Hematopoietic multipotent progenitor cell treated with erythropoietin and hydrocortisone succinate and interleukin-3 and kit ligand, for 15 days (in vitro differentiated cells): Measurements from ENCODE around the gene SUCLG2.

ENCODE experiments used
- DNase-seq: peaks from one replicate; pipeline ENCODE4 v3.0.0-alpha.2; 2015; ENCODE audit warnings: low spot score

The SUCLG2 gene

DNA sequence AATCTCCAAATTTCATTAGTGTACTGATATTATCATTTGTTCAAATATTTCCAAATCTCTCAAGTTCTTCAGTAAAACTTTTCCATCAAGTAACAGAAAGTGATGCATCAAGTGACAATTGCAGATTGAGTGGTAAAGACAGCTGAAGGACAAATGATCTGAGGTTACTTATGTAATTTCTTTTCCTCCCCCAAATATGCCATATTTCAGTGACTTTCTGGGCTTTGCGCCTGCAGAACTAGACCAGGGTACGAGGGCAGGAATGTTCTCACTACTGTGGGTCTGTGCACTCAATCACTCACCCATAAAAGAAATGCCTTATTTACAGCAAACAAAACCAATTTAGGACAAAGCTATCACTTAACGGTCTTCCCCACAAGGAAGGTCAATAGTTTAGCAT, 4.7 kb downstream of the SUCLG2 start:
- no peak for DNase-seq

DNA sequence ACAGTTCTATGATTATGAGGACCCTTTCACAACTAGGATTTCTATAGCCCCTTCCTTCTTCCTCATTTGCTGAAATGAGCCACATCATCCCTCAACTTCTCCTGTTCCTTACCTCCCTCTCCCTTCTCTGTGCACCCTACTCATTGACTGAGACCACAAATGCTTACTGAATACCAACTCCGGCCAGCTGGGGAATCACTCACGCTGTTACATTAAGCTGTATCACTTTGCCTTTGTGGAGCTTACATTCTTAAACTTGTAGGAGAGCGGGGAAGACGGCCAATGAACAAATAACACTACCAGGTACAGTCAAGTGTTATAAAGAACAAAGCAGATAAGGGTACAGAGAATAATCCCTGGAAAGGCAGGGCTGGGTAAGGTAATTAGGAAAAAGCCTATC, 5.7 kb downstream of the SUCLG2 start:
- DNase-seq: no peak

DNA sequence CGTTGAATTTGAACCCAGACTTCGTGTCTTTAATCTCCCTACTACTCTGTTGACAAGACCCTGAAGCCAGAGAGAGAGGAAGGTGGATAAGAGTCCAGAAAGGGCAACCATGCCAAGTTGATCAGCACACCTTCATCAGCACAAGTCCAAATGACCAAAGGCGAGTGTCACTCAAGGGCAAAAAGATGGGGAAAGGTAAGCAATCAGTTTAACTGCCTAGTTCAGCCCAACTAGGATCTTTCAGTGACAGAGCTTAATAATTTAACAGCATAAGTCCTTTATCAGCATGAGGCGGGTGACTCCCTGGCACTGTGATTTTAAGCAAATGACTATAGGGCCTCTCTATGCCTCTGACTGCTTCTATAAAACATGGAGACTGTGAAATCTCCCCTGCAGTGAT, 6.2 kb downstream of the SUCLG2 start:
- no peak for DNase-seq

DNA sequence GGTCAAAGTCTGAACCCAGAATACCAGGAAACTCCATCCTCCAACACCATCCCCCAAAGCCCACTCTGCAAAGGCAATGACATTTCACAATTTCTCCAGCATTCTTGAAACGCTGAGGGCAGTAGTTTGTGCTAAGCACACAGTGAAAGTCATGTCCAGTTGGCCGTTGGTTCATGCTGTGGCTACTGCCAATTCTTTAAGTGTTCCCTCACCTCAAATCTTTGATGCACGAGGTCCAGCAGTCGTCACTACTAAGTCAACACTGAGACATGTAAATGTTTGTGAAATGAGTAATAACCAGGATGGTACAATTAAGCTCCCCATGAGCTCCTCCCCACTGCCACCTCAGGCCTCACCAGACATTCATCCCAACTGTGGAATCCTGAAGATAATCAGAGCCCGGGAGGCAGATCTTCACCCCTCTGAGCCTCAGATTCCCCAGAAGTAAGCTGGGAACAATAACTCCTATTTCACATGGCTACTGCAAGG, 7.0 kb downstream of the SUCLG2 start:
- DNase-seq: no peak

DNA sequence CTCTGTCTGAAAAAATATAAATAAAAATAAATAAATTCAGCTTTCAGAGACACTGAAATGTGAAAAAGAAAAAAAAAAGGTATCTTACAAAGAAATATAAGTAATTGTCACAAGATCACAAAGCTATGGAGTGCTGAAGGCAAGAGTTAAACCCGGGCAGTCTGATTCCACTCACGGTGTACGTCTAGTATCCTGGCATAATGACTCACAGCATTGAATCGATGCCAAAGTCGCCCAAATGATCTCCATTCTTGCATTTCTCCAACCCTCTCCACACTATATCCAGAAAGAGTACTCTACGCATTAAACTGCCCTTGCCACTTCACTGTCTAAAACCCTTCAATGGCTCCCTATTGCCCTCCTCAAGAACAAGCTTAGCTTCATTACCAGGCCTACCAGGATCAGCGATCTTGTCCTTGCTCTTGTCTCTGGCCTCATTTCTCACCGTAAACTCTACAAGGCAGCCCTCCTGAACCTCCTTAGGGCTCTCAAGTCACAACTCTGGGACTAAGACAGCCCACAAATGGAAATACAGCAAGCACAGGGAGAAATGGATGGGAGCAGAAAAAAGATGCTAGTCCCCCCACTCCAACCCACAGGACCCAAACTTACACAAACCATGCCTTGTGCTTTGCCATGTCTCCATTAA, 7.7 kb downstream of the SUCLG2 start:
- no peak for DNase-seq

DNA sequence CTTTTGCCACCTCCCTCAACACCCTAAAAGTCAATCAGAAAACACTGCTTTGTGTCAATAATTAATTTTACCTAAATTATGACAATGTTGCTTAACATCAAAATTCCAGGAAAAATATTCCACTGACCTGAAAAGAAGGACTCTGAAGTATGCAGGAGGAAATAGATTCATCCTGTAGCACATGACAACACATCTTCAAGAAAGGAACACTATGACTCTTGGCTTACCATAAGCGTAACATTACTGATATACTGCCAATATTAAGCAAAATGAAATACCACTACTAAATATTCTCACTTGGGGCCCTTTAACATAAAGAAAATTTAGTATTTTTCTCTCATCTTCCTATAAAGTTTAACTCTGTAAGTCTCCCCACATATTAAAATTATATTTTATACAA, 9.6 kb downstream of the SUCLG2 start:
- no peak for DNase-seq

DNA sequence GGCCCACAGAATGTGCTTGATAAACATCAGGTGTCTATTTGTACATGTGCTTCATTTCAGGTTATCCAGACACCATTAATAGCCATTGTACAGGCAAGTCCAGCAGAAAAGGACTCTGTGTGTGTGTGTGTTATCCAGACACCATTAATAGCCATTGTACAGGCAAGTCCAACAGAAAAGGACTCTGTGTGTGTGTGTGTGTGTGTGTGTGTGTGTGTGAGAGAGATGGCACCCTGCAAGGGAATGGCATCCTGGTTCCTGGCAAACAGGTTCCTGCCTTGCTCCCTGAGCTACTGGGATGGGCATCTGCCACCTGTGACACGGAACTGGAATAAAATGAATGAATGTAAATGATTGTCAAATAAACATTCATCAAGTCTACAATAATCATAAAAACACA, 11.7 kb downstream of the SUCLG2 start:
- no peak for DNase-seq

DNA sequence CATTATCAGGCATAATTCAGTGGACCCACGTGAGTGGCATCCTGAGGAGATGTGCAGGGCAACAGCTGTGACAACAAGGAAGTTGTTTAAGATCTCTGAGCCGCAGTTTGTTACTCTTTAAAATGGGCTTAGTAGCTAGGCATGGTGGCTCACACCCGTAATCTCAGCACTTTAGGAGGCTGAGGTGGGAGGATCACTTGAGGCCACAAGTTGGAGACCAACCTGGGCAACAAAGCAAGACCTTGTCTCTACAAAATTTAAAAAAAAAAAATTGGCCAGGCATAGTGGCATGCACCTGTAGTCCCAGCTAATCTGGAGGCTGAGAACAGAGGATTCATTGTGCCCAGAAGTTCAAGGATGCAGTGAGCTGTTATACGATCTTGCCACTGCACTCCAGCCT, 12.2 kb downstream of the SUCLG2 start:
- DNase-seq: no peak

DNA sequence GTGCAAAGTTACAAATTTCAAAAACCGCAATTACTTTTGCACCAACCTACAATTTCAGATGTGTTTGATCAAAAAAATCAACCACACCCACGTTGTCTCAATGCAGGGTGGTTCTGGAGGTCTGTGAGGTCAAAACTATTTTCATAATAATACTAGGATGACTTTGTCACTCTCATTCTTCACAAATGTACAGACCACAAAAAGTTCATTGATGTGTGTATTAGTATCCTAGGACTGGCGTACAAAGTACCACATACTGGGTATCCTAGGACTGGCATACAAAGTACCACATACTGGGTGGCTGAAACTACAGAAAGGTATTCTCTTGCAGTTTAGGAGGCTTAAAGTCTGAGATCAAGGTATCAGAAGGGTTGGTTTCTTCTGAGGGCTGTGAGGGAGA, 13.0 kb downstream of the SUCLG2 start:
- no peak for DNase-seq

DNA sequence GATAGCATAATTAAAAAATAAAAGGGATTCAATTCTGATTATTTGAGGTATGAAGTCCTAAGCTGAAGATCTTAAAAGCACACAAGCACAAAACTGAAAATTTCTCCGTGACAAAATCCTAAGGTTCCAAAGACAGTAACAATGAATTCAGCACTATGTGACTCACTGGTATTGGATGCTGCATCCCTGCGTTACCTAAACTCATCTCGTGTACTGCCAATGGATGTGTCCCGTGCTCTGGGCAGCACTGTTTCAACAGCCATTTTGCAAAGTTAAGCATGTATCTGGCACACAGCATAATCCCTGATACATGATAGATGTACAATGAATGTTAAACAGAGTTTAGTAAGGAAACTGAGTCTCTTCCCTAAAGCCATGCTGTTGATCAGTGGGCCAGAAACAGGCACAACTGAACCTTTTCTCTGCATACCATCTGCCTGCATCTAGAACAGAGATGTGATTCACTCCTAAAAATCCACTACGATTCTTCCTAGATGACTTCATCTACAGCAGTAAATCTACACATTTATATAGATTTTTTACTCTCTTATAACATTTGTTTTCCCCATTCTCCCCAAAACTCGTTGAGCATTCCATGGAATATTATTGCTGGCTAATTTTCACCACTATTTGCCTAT, 14.3 kb downstream of the SUCLG2 start:
- no peak for DNase-seq

DNA sequence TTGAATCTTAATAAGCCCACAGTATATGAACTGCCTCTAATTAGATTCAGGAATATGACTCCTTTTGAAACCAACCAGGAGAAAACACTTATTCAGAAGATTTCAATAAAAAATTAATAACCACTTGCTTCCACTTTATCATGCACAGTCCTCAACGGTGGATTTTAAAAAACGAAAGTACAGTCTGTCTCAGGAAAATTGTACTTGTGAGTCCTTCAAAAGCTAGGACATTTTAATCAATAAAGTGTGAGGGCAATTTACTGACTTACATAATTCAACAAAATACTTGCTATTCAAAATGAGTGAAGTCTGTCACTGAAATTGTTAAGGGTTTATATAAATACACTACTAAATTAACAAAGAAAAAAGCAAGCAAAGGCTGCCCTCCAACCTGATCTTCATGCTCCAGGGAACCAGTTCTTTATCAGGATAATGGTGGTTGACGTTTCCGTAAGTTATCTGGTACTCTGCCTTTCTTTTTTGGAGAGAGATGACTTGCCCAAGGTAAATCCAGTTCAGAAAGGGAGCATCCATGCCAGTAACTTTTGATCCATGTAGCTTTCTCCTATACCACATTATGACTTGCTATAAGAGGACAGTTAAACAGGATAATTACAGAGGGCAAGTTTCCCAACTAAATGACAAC, 17.0 kb downstream of the SUCLG2 start:
- no peak for DNase-seq

DNA sequence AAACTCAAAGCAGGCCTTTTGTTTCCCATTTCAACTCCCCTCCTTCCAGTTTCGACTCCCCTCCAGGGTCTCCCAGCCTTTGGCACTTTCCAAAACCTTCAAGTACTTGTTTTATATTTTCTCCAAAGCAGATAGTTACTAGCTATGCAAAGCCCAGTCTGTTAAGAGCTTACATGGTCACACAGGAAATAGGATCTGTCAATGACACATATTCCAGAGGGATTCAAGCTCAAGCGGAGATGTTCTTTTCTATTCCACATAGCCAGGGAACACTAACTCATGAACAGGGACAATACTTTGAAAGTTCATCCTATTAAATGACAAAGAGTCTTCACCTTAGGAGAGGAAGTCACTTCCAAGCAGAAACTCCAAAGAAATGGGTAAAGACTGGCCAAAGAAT, 18.6 kb downstream of the SUCLG2 start:
- DNase-seq: no peak

DNA sequence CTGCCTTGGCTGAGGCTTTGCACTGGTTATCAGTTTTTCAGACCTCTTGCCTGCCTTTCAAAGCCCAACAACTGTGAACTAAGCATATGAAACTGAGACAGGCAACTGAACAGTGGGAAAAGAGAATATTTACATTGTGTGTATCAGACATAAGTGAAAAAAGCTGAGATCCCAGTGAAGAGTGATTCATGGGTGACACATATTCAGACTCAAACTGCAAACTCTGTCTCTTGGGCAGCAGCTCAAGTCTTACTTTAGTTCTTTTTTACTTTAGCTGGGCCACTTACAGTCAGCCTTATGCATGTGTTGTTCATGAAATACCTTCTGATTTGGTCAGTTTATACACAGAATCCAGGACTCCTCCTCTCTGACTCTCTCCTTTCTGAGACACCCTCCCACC, 19.2 kb downstream of the SUCLG2 start:
- DNase-seq: no peak

DNA sequence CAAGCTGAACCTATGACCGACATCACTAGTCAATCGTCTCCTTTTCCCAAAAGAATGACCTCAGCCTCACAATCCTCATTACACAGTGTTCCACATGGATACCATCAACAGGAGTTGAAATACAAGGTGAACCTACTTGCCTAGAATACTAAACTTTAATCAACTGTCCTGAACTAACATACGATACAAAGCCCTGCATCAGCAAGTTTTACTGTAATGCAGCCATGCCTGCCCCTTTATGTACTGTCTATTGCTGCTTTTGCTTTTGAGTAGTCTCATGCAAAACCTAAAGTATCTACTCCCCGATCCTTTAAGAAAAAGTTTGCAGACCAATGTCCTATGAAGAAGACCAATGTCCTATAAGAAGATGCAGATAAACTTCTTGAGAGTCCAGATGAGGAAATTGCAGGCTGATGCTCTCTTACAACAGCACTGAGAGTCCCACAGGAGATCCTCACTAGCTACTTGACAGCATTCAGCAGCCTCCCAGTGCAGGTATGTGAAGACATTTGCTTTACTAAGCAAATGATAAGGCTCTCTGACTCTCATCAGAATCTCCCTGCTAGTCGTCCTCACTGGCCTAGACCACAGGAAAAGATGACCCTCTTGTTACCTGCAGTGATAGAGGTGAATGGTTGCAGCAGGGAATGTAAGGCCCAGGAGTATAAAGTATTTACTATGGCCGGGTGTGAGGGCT, 23.6 kb downstream of the SUCLG2 start:
- no peak for DNase-seq

DNA sequence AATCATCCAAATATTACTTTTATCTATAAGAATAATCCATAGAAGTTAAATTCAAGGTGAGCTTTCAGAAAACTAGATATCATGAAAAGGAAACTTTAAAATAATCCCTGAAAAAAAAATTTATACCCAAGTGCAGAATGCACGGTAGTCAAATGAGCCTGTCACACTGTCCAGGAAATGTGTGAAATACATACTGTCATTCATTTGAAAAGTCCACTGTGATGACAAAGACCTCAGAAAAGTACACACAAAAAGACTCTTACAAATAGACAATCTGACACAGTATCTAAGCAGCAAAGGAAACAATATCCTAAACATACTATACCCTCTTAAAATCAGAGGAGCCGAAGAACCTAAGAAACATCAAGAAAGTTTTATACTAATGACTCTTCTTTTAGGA, 29.7 kb downstream of the SUCLG2 start:
- no peak for DNase-seq

DNA sequence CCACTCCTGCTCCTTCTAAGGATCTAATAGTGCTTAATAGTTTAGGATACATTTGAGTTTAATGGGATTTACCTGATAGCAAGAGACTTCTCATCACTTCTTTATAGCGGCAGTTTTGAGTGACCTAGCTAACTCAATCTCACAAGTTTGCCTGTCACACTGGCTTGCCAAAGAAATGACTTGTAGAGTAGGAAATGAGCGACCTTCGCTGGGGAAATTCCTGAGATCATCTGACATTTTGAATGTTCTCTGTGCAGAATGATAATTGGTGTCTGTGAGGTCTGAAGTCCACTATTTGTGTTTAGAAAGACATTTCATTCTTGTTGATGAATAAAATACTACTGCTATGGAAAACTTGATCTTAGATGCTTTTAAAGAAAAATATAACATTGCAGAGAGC, 30.3 kb downstream of the SUCLG2 start:
- no peak for DNase-seq

DNA sequence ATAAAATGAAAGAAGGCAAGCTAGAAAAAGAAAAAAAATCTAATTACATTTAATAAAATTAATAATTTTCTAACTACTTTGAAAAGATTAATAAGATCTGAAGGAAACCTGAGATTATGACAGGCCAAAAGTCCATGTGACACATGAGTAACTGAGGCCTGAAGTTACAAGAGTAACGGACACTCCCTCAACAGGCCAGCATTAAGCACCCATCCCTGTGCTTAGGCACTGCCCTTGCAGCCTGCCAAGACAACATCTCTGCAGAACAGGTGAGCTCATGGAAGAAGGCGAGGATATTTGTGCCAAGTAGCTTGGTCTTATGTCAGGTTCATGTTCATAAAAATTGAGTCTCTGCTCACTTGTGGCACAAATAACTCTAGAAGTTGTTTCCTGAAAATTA, 31.8 kb downstream of the SUCLG2 start:
- no peak for DNase-seq

DNA sequence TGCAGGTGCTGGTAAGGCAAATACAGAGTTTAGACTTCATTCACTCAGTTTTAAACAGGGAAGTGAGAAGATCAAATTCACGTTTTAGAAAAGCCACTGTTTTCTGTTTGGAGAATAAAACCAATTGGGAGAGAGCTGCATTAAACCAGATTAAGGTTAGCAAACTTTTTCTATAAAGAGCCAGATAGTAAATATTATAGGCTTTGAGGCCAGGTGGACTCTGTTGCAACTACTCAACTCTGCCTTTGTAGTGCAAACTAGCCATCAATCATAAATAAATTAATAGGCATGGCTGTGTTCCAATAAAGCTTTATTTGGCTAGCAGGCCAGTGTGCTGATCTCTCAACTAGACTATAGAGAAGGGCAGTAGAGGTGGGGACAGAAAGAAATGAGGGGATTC, 33.5 kb downstream of the SUCLG2 start:
- no peak for DNase-seq

DNA sequence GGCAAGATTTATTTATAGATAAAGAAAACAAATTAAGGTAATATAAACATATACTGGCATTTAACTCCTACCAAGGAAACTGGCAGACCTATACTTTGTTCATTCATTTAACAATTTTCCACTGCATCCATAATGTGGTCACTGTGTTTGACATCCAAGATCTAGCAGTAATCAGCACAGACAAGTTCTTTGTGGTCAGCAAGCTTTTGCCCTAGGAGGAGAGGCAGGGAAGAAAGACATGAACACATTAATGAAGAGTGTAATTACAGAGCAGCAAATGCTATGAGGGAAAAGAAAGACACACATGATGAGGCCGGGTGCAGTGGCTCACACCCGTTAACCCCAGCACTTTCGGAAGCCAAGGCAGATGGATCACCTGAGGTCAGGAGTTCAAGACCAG, 34.4 kb downstream of the SUCLG2 start:
- DNase-seq: no peak

DNA sequence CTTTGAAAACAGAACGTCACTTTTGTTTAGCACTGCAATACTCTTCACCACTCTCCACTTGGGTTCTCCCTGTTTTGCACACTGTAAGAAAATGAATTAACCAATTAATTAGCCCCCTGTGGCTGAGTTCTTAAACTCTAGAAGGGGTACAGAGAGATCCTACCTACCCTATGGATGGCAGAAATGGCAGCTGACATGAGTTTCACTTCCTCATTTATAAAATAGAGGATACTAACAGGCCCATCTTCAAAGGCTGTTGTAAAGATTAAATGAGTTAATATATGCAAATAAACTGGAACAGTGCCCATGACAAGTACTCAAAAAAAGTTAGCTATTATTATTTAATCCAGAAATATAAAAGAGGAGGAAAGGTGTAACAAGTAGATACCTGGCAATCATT, 36.9 kb downstream of the SUCLG2 start:
- no peak for DNase-seq

DNA sequence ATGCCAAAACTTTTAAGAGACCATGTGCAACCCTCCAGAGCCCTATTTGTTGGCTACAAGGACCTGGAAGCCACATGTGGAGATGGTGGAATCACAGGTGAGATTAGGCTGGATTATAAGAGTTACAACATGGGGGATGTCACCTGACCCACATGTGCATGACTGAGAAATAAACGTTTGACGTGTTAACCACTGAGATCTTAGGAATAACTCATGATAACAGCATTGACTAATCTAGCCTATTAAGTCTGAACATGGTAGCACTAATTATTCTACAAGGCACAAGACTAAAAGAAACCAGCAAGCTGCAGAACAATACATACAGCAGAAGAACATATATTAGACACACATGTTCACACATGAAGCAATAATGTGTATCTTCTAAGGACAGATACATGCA, 38.4 kb downstream of the SUCLG2 start:
- no peak for DNase-seq

DNA sequence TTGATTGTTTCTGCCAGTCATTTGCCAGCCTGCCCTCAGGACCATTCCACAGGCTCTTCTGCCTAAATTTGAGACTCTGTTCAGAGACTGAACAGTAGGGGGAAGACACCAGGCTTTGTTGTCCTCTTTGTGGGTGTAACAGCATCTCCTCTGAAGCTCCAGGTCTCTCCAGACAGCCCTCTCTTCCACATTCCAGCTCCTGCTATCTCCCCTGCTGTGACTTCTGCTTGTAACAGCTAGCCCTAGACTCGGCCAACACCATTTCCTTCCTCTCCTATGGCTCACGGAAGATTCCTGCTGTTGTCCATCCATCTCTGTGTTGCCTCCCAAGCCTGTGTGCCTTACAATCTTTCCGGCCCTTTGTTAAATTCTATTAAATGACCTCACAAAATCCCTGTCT, 40.2 kb downstream of the SUCLG2 start:
- no peak for DNase-seq

DNA sequence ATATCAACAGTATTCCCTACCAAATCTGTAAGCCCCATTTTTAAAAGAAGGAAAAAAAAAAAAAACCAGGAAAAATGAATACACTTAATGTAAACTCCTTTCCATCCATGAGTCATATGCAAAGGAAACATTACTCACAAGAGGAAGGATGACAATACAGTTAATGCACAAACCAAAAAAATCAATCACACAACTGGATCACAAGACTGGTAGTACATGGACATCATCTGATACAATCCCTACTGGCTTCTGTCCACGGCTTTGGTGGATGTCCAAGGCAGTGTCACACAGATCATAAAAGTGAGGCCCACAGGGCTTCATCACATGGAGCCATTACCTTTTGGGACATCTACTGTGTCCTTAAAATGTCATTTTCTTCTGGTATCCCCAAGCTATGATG, 44.0 kb downstream of the SUCLG2 start:
- DNase-seq: no peak
